HCT116 (cell line): ENCODE measurements around the gene FHDC1.

Experiments
- EZH2 ChIP-seq: fragments of 200-600 bp; sonication (generic); IDR thresholded peaks from 2 replicates; pipeline ENCODE4 v1.6.1; 2017; ENCODE audit warnings: antibody characterized with exemption, mixed run types
- POLR2AphosphoS5 ChIP-seq: IDR thresholded peaks from 2 replicates; pipeline ENCODE4 v1.6.1; 2011; ENCODE audit warnings: mild to moderate bottlenecking, low read depth, low read length, moderate library complexity
- RAD21 ChIP-seq: IDR thresholded peaks from 2 replicates; pipeline ENCODE4 v1.6.1; 2012; ENCODE audit warnings: low read depth, mild to moderate bottlenecking
- TCF7L2 ChIP-seq: IDR thresholded peaks from 2 replicates; pipeline ENCODE4 v1.7.0; 2011; ENCODE audit warnings: borderline replicate concordance, inconsistent platforms; ENCODE audit not compliant: insufficient read depth, insufficient read length; ENCODE audit errors: extremely low read depth
- TF ChIP-seq, protein P1 (sequence below), 3 experiments: fragments of 200-600 bp in 1 of 3; sonication (generic) in 1 of 3; IDR thresholded peaks in 2 of 3; conservative IDR thresholded peaks in 1 of 3; 2 replicates each; pipeline ENCODE4 v1.5.1; 2012 to 2017; ENCODE audit warnings: low read depth in 2 of 3, low read length in 2 of 3, antibody characterized with exemption in 1 of 3, borderline replicate concordance in 1 of 3, control low read depth in 1 of 3, mild to moderate bottlenecking in 1 of 3, mixed read lengths in 1 of 3, mixed run types in 1 of 3, moderate library complexity in 1 of 3; ENCODE audit not compliant: insufficient read depth in 1 of 3

DNA sequence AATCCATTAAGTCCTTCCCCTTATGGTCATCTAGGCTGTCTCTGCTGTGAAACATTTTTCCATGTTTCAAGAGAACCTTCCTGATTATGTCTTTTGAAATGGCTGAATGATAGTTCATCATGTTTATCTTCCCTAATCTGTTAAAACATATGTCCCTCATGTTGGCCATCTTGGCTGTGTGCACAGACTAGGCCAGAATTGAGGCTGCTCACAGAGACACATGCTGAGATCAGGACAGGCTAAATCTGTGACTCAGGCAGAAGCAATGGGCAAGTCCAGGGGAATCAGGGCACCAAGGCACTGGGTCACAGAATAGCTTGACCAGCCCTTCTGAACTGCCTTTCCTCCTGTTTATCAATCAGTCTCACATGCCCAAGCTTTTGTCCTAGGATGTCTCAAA is 78.3 kb downstream of the FHDC1 start:
- TF ChIP-seq, protein P1, sequence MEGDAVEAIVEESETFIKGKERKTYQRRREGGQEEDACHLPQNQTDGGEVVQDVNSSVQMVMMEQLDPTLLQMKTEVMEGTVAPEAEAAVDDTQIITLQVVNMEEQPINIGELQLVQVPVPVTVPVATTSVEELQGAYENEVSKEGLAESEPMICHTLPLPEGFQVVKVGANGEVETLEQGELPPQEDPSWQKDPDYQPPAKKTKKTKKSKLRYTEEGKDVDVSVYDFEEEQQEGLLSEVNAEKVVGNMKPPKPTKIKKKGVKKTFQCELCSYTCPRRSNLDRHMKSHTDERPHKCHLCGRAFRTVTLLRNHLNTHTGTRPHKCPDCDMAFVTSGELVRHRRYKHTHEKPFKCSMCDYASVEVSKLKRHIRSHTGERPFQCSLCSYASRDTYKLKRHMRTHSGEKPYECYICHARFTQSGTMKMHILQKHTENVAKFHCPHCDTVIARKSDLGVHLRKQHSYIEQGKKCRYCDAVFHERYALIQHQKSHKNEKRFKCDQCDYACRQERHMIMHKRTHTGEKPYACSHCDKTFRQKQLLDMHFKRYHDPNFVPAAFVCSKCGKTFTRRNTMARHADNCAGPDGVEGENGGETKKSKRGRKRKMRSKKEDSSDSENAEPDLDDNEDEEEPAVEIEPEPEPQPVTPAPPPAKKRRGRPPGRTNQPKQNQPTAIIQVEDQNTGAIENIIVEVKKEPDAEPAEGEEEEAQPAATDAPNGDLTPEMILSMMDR (IDR thresholded peaks at IDR 0.05 in 2 of 3, conservative IDR thresholded peaks at IDR 0.05 in 1 of 3; ENCODE audit: borderline replicate concordance in 1 of 3, insufficient read depth in 1 of 3, low read depth in 2 of 3, low read length in 2 of 3), result no peak
- TF ChIP-seq POLR2AphosphoS5, result no peak
- TF ChIP-seq RAD21, result no peak
- TF ChIP-seq EZH2, result no peak
- TF ChIP-seq TCF7L2, result no peak
